ENCODE measurements around the gene CHL1.

CHL1 gene

GRCh38 chr3:280681-281080 is 84.1 kb downstream of the CHL1 start:
- WGBS (ENCODE audit: insufficient coverage) = 0% methylated on average over 1 of the region's 2 CpGs
- Histone ChIP-seq H3K4me3 (ENCODE audit: control insufficient read depth in 1 of 7, extremely low read depth in 1 of 7, insufficient read depth in 4 of 7, low read depth in 2 of 7, low read length in 6 of 7) (no peak overlapping the region), H3K9me3 (ENCODE audit: control extremely low read depth in 1 of 5, control insufficient read depth in 4 of 5, insufficient read depth in 2 of 5, low read depth in 1 of 5, low read length in 4 of 5) (peaks cover 0 to 5% (median 0%) of the 10 kb centered on the region in 5 experiments), H3K27ac (ENCODE audit: insufficient read depth in 1 of 2, low read depth in 1 of 2, low read length in 2 of 2, poor library complexity in 1 of 2, severe bottlenecking in 2 of 2) (no peak overlapping the region), H3K36me3 (ENCODE audit: control insufficient read depth in 4 of 4, insufficient read depth in 4 of 4, low read length in 3 of 4) (no peaks in the 10 kb centered on the region), H3K27me3 (replicated peaks in 2 of 5; ENCODE audit: control insufficient read depth in 4 of 5, insufficient read depth in 5 of 5, low read length in 4 of 5) (no peaks in the 10 kb centered on the region), H3K4me1 (ENCODE audit: control extremely low read depth in 1 of 4, control insufficient read depth in 4 of 4, insufficient read depth in 4 of 4, low read length in 3 of 4) (peaks cover 0 to 17% (median 5%) of the 10 kb centered on the region in 4 experiments)
- DNase-seq = no peak
- ChIA-PET POLR2A (no interaction called here), CTCF (no interaction called here)

- Histone ChIP-seq H3K9me3 (ENCODE audit: control extremely low read depth in 1 of 5, control insufficient read depth in 4 of 5, insufficient read depth in 2 of 5, low read depth in 1 of 5, low read length in 4 of 5) (peaks cover 0 to 5% (median 0%) of the 10 kb centered on the region in 5 experiments), H3K36me3 (ENCODE audit: control insufficient read depth in 4 of 4, insufficient read depth in 4 of 4, low read length in 3 of 4) (no peaks in the 10 kb centered on the region), H3K4me3 (ENCODE audit: control insufficient read depth in 1 of 7, extremely low read depth in 1 of 7, insufficient read depth in 4 of 7, low read depth in 2 of 7, low read length in 6 of 7) (no peak overlapping the region), H3K27me3 (replicated peaks in 2 of 5; ENCODE audit: control insufficient read depth in 4 of 5, insufficient read depth in 5 of 5, low read length in 4 of 5) (no peaks in the 10 kb centered on the region), H3K27ac (ENCODE audit: insufficient read depth in 1 of 2, low read depth in 1 of 2, low read length in 2 of 2, poor library complexity in 1 of 2, severe bottlenecking in 2 of 2) (no peak overlapping the region), H3K4me1 (ENCODE audit: control extremely low read depth in 1 of 4, control insufficient read depth in 4 of 4, insufficient read depth in 4 of 4, low read length in 3 of 4) (no peaks in the 10 kb centered on the region)
- DNase-seq = no peak
- ChIA-PET POLR2A (no interaction called here), CTCF (no interaction called here)
- WGBS (ENCODE audit: insufficient coverage) = 97% methylated on average over 4 of the region's 4 CpGs
Observed at GRCh38 chr3:284322-284721, 87.8 kb downstream of the CHL1 start.

GRCh38 chr3:288417-288816 is 91.9 kb downstream of the CHL1 start:
- H3K36me3 ChIP-seq (ENCODE audit: control insufficient read depth in 4 of 4, insufficient read depth in 4 of 4, low read length in 3 of 4) = no peaks in the 10 kb centered on the region
- ChIA-PET CTCF (no interaction called here), POLR2A (no interaction called here)
- H3K27ac ChIP-seq (ENCODE audit: insufficient read depth in 1 of 2, low read depth in 1 of 2, low read length in 2 of 2, poor library complexity in 1 of 2, severe bottlenecking in 2 of 2) = no peak overlapping the region
- H3K9me3 ChIP-seq (ENCODE audit: control extremely low read depth in 1 of 5, control insufficient read depth in 4 of 5, insufficient read depth in 2 of 5, low read depth in 1 of 5, low read length in 4 of 5) = no peaks in the 10 kb centered on the region
- no peak for DNase-seq
- no peaks in the 10 kb centered on the region for H3K4me1 ChIP-seq (ENCODE audit: control extremely low read depth in 1 of 4, control insufficient read depth in 4 of 4, insufficient read depth in 4 of 4, low read length in 3 of 4)
- no CpG with 5 or more reads among the region's 4 CpGs for WGBS (ENCODE audit: insufficient coverage)
- H3K27me3 ChIP-seq (replicated peaks in 2 of 5; ENCODE audit: control insufficient read depth in 4 of 5, insufficient read depth in 5 of 5, low read length in 4 of 5) = no peaks in the 10 kb centered on the region
- H3K4me3 ChIP-seq (ENCODE audit: control insufficient read depth in 1 of 7, extremely low read depth in 1 of 7, insufficient read depth in 4 of 7, low read depth in 2 of 7, low read length in 6 of 7) = no peak overlapping the region

GRCh38 chr3:291028-291427 is 94.5 kb downstream of the CHL1 start:
- ChIA-PET CTCF (no interaction called here), POLR2A (no interaction called here)
- H3K9me3 ChIP-seq (ENCODE audit: control extremely low read depth in 1 of 5, control insufficient read depth in 4 of 5, insufficient read depth in 2 of 5, low read depth in 1 of 5, low read length in 4 of 5) = no peaks in the 10 kb centered on the region
- H3K4me1 ChIP-seq (ENCODE audit: control extremely low read depth in 1 of 4, control insufficient read depth in 4 of 4, insufficient read depth in 4 of 4, low read length in 3 of 4) = no peaks in the 10 kb centered on the region
- H3K36me3 ChIP-seq (ENCODE audit: control insufficient read depth in 4 of 4, insufficient read depth in 4 of 4, low read length in 3 of 4) = no peaks in the 10 kb centered on the region
- H3K27me3 ChIP-seq (replicated peaks in 2 of 5; ENCODE audit: control insufficient read depth in 4 of 5, insufficient read depth in 5 of 5, low read length in 4 of 5) = no peaks in the 10 kb centered on the region
- H3K27ac ChIP-seq (ENCODE audit: insufficient read depth in 1 of 2, low read depth in 1 of 2, low read length in 2 of 2, poor library complexity in 1 of 2, severe bottlenecking in 2 of 2) = no peak overlapping the region
- DNase-seq = no peak
- no peak overlapping the region for H3K4me3 ChIP-seq (ENCODE audit: control insufficient read depth in 1 of 7, extremely low read depth in 1 of 7, insufficient read depth in 4 of 7, low read depth in 2 of 7, low read length in 6 of 7)

- WGBS (ENCODE audit: insufficient coverage) = 98% methylated on average over 5 of the region's 5 CpGs
- Histone ChIP-seq H3K36me3 (ENCODE audit: control insufficient read depth in 4 of 4, insufficient read depth in 4 of 4, low read length in 3 of 4) (no peaks in the 10 kb centered on the region), H3K27ac (ENCODE audit: insufficient read depth in 1 of 2, low read depth in 1 of 2, low read length in 2 of 2, poor library complexity in 1 of 2, severe bottlenecking in 2 of 2) (no peak overlapping the region), H3K9me3 (ENCODE audit: control extremely low read depth in 1 of 5, control insufficient read depth in 4 of 5, insufficient read depth in 2 of 5, low read depth in 1 of 5, low read length in 4 of 5) (no peaks in the 10 kb centered on the region), H3K4me3 (ENCODE audit: control insufficient read depth in 1 of 7, extremely low read depth in 1 of 7, insufficient read depth in 4 of 7, low read depth in 2 of 7, low read length in 6 of 7) (no peak overlapping the region), H3K27me3 (replicated peaks in 2 of 5; ENCODE audit: control insufficient read depth in 4 of 5, insufficient read depth in 5 of 5, low read length in 4 of 5) (no peaks in the 10 kb centered on the region), H3K4me1 (ENCODE audit: control extremely low read depth in 1 of 4, control insufficient read depth in 4 of 4, insufficient read depth in 4 of 4, low read length in 3 of 4) (no peaks in the 10 kb centered on the region)
- ChIA-PET POLR2A (no interaction called here), CTCF (no interaction called here)
- no peak for DNase-seq
Observed at GRCh38 chr3:291646-292436, 95.3 kb downstream of the CHL1 start.

- 100% methylated on average over 2 of the region's 8 CpGs for WGBS (ENCODE audit: insufficient coverage)
- no peaks in the 10 kb centered on the region for H3K36me3 ChIP-seq (ENCODE audit: control insufficient read depth in 4 of 4, insufficient read depth in 4 of 4, low read length in 3 of 4)
- no peak overlapping the region for H3K4me3 ChIP-seq (ENCODE audit: control insufficient read depth in 1 of 7, extremely low read depth in 1 of 7, insufficient read depth in 4 of 7, low read depth in 2 of 7, low read length in 6 of 7)
- no peaks in the 10 kb centered on the region for H3K9me3 ChIP-seq (ENCODE audit: control extremely low read depth in 1 of 5, control insufficient read depth in 4 of 5, insufficient read depth in 2 of 5, low read depth in 1 of 5, low read length in 4 of 5)
- ChIA-PET CTCF (no interaction called here), POLR2A (no interaction called here)
- DNase-seq = no peak
- no peak overlapping the region for H3K27ac ChIP-seq (ENCODE audit: insufficient read depth in 1 of 2, low read depth in 1 of 2, low read length in 2 of 2, poor library complexity in 1 of 2, severe bottlenecking in 2 of 2)
- H3K4me1 ChIP-seq (ENCODE audit: control extremely low read depth in 1 of 4, control insufficient read depth in 4 of 4, insufficient read depth in 4 of 4, low read length in 3 of 4) = no peaks in the 10 kb centered on the region
- no peaks in the 10 kb centered on the region for H3K27me3 ChIP-seq (replicated peaks in 2 of 5; ENCODE audit: control insufficient read depth in 4 of 5, insufficient read depth in 5 of 5, low read length in 4 of 5)
Observed at GRCh38 chr3:294096-294495, 97.5 kb downstream of the CHL1 start.

- DNase-seq = no peak
- ChIA-PET CTCF (no interaction called here), POLR2A (no interaction called here)
- no CpG with 5 or more reads among the region's 2 CpGs for WGBS (ENCODE audit: insufficient coverage)
- H3K4me1 ChIP-seq (ENCODE audit: control extremely low read depth in 1 of 4, control insufficient read depth in 4 of 4, insufficient read depth in 4 of 4, low read length in 3 of 4) = no peaks in the 10 kb centered on the region
- H3K9me3 ChIP-seq (ENCODE audit: control extremely low read depth in 1 of 5, control insufficient read depth in 4 of 5, insufficient read depth in 2 of 5, low read depth in 1 of 5, low read length in 4 of 5) = no peaks in the 10 kb centered on the region
- no peak overlapping the region for H3K4me3 ChIP-seq (ENCODE audit: control insufficient read depth in 1 of 7, extremely low read depth in 1 of 7, insufficient read depth in 4 of 7, low read depth in 2 of 7, low read length in 6 of 7)
- no peak overlapping the region for H3K27ac ChIP-seq (ENCODE audit: insufficient read depth in 1 of 2, low read depth in 1 of 2, low read length in 2 of 2, poor library complexity in 1 of 2, severe bottlenecking in 2 of 2)
- H3K36me3 ChIP-seq (ENCODE audit: control insufficient read depth in 4 of 4, insufficient read depth in 4 of 4, low read length in 3 of 4) = no peaks in the 10 kb centered on the region
- H3K27me3 ChIP-seq (replicated peaks in 2 of 5; ENCODE audit: control insufficient read depth in 4 of 5, insufficient read depth in 5 of 5, low read length in 4 of 5) = no peaks in the 10 kb centered on the region
Observed at GRCh38 chr3:294581-294980, 98.0 kb downstream of the CHL1 start.

Data from common myeloid progenitor, CD34-positive (primary cell).